Measurements from ENCODE around the gene CANT1. TPM values are rescaled to one million over a fixed set of nuclear protein-coding genes. Genes with fewer than 3 reads are reported as not detected.

Gene CANT1
- total RNA-seq, 1 donor from 2014 or later = 33.3 TPM

- Mint-ChIP-seq H3K9me3 (ENCODE audit: unreplicated experiment) (peaks cover 7% of the 10 kb centered on the region), H3K36me3 (ENCODE audit: unreplicated experiment) (no peaks in the 10 kb centered on the region), H3K4me3 (ENCODE audit: unreplicated experiment) (no peak overlapping the region), H3K4me1 (ENCODE audit: low read depth, unreplicated experiment) (peaks cover 10% of the 10 kb centered on the region), H3K27ac (ENCODE audit: unreplicated experiment) (no peak overlapping the region), H3K27me3 (ENCODE audit: unreplicated experiment) (peaks cover 18% of the 10 kb centered on the region)
- TF ChIP-seq CTCF (IDR thresholded peaks at IDR 0.05; ENCODE audit: partially characterized antibody, unreplicated experiment) = no peak
- no peak for DNase-seq
Measured at GRCh38 chr17:79027274-79027924, 17.8 kb upstream of the CANT1 start.

- no peak overlapping the region for H3K4me3 Mint-ChIP-seq (ENCODE audit: unreplicated experiment)
- no peak for TF ChIP-seq CTCF (IDR thresholded peaks at IDR 0.05; ENCODE audit: partially characterized antibody, unreplicated experiment)
Measured at GRCh38 chr17:79026376-79027273, 17.1 kb upstream of the CANT1 start.

GRCh38 chr17:79024901-79025737, 15.6 kb upstream of the CANT1 start:
- H3K27me3 Mint-ChIP-seq (ENCODE audit: unreplicated experiment) = peaks cover 27% of the 10 kb centered on the region
- no peaks in the 10 kb centered on the region for H3K36me3 Mint-ChIP-seq (ENCODE audit: unreplicated experiment)
- H3K27ac Mint-ChIP-seq (ENCODE audit: unreplicated experiment) = no peak overlapping the region
- peak overlapping the region; percentile 78 for H3K4me3 Mint-ChIP-seq (ENCODE audit: unreplicated experiment)
- DNase-seq = no peak
- peaks cover 4% of the 10 kb centered on the region for H3K9me3 Mint-ChIP-seq (ENCODE audit: unreplicated experiment)
- no peak for TF ChIP-seq CTCF (IDR thresholded peaks at IDR 0.05; ENCODE audit: partially characterized antibody, unreplicated experiment)
- peaks cover 6% of the 10 kb centered on the region for H3K4me1 Mint-ChIP-seq (ENCODE audit: low read depth, unreplicated experiment)

More at GRCh38 chr17:79026376-79027273, 17.1 kb upstream of the CANT1 start:
- Mint-ChIP-seq H3K27me3 (ENCODE audit: unreplicated experiment) (peaks cover 18% of the 10 kb centered on the region), H3K4me1 (ENCODE audit: low read depth, unreplicated experiment) (peaks cover 6% of the 10 kb centered on the region), H3K27ac (ENCODE audit: unreplicated experiment) (no peak overlapping the region), H3K9me3 (ENCODE audit: unreplicated experiment) (peaks cover 5% of the 10 kb centered on the region), H3K36me3 (ENCODE audit: unreplicated experiment) (no peaks in the 10 kb centered on the region)
- no peak for DNase-seq

GRCh38 chr17:79023886-79024771, 14.6 kb upstream of the CANT1 start, which contains the start of gene C1QTNF1:
Gene C1QTNF1, plus strand, starts transcription at chr17:79024169. Its CDS starts 19,800 bp downstream, at chr17:79043969.
- peaks cover 27% of the 10 kb centered on the region for H3K27me3 Mint-ChIP-seq (ENCODE audit: unreplicated experiment)

More at GRCh38 chr17:79023886-79024771, 14.6 kb upstream of the CANT1 start, which contains the start of gene C1QTNF1:
- peak; percentile 61 for DNase-seq
- H3K4me1 Mint-ChIP-seq (ENCODE audit: low read depth, unreplicated experiment) = peaks cover 6% of the 10 kb centered on the region
- H3K27ac Mint-ChIP-seq (ENCODE audit: unreplicated experiment) = no peak within 1 kb of the TSS
- no peaks in the 10 kb centered on the region for H3K36me3 Mint-ChIP-seq (ENCODE audit: unreplicated experiment)
- H3K4me3 Mint-ChIP-seq (ENCODE audit: unreplicated experiment) = peak within 1 kb of the TSS; percentile 88
- H3K9me3 Mint-ChIP-seq (ENCODE audit: unreplicated experiment) = peaks cover 4% of the 10 kb centered on the region
- TF ChIP-seq CTCF (IDR thresholded peaks at IDR 0.05; ENCODE audit: partially characterized antibody, unreplicated experiment) = peak; percentile 72

Data from glutamatergic neuron (in vitro differentiated cells).